Measurements from ENCODE around the gene SZT2.

GRCh38 chr1:43340559-43340958 lies 49.1 kb upstream of the SZT2 start:
- no peak for TF ChIP-seq POLR2A (IDR thresholded peaks at IDR 0.05)
- no peak for TF ChIP-seq CTCF (IDR thresholded peaks at IDR 0.05)
- no peak for TF ChIP-seq EP300 (IDR thresholded peaks at IDR 0.05)

Measured in tibial nerve (tissue), 4 donors.